SK-N-SH treated with all-trans-retinoic acid at 6 μM for 48 hours (cell line): ENCODE results near the gene TBCA.

Experiments used
- ARNTL ChIP-seq: fragments of 450-650 bp; formaldehyde crosslinking; IDR thresholded peaks from 2 replicates; pipeline ENCODE4 v1.5.0; 2020; ENCODE audit warnings: low read depth, mild to moderate bottlenecking, moderate library complexity, borderline replicate concordance
- BACH2 ChIP-seq: fragments of 250-450 bp; sonication (Bioruptor Pico); IDR thresholded peaks from 2 replicates; pipeline ENCODE4 v1.9.0; 2021; ENCODE audit warnings: mild to moderate bottlenecking, borderline replicate concordance
- RARB ChIP-seq: fragments of 250-450 bp; sonication (Bioruptor Pico); IDR thresholded peaks from 2 replicates; pipeline ENCODE4 v1.8.0; 2021; ENCODE audit warnings: mild to moderate bottlenecking, moderate library complexity
- TCF4 ChIP-seq: fragments of 250-450 bp; sonication (Bioruptor Pico); IDR thresholded peaks from 2 replicates; pipeline ENCODE4 v1.8.0; 2021; ENCODE audit warnings: mild to moderate bottlenecking, moderate library complexity, borderline replicate concordance
- ZFP3 ChIP-seq: fragments of 250-450 bp; sonication (Bioruptor Pico); IDR thresholded peaks from 2 replicates; pipeline ENCODE4 v1.5.0; 2020; ENCODE audit warnings: mild to moderate bottlenecking, moderate library complexity
- ZNF70 ChIP-seq: fragments of 450-650 bp; formaldehyde crosslinking; IDR thresholded peaks from 2 replicates; pipeline ENCODE4 v1.5.0; 2020; ENCODE audit warnings: mild to moderate bottlenecking, moderate library complexity
- TF ChIP-seq, protein P1 (sequence below): fragments of 250-450 bp; sonication (Bioruptor Pico); IDR thresholded peaks from 2 replicates; pipeline ENCODE4 v1.8.0; 2021; ENCODE audit warnings: low read depth, mild to moderate bottlenecking, moderate library complexity, borderline replicate concordance
- TF ChIP-seq, protein P2 (sequence below): fragments of 250-450 bp; sonication (Bioruptor Pico); IDR thresholded peaks from 2 replicates; pipeline ENCODE4 v1.8.0; 2020; ENCODE audit warnings: mild to moderate bottlenecking, moderate library complexity, borderline replicate concordance
- TF ChIP-seq, protein P3 (sequence below): fragments of 250-450 bp; sonication (Bioruptor Pico); IDR thresholded peaks from 2 replicates; pipeline ENCODE4 v1.5.1; 2020; ENCODE audit warnings: low read depth, mild to moderate bottlenecking, moderate library complexity

DNA sequence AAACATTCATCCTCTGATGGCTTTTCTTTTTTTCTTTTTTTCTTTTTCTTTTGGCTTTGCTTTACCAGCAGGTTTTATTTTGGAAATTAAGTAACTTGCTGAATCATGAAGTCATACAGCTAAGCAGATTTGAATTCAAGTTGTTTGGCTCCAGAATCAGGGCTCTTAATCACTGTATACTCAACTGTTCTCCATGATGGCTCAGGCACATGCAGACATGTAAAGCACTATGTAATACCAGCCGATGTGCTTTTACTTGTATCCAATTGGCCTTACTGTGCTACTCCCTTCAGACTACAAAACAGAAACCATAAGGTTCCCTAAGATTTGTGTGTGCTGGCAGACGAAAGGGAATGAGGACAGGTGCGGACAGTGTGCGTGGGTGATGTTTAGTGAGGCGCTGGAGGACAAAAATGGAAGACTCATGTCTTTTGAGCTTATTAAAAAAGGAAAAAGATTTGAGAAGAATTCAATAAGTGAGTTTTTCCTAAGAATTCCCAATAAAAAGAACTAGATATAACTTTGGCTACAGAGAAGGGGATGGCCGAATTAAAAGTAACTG is 92.9 kb downstream of the TBCA start:
- TF ChIP-seq, protein P1, sequence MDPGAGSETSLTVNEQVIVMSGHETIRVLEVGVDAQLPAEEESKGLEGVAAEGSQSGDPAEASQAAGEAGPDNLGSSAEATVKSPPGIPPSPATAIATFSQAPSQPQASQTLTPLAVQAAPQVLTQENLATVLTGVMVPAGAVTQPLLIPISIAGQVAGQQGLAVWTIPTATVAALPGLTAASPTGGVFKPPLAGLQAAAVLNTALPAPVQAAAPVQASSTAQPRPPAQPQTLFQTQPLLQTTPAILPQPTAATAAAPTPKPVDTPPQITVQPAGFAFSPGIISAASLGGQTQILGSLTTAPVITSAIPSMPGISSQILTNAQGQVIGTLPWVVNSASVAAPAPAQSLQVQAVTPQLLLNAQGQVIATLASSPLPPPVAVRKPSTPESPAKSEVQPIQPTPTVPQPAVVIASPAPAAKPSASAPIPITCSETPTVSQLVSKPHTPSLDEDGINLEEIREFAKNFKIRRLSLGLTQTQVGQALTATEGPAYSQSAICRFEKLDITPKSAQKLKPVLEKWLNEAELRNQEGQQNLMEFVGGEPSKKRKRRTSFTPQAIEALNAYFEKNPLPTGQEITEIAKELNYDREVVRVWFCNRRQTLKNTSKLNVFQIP (CRISPR knock-in tag): no peak
- TF ChIP-seq ZNF70 (CRISPR knock-in tag) (no peak), BACH2 (CRISPR knock-in tag) (no peak), ZFP3 (no peak), TCF4 (no peak), ARNTL (CRISPR knock-in tag) (no peak), RARB (CRISPR knock-in tag) (no peak)
- TF ChIP-seq, protein P2, sequence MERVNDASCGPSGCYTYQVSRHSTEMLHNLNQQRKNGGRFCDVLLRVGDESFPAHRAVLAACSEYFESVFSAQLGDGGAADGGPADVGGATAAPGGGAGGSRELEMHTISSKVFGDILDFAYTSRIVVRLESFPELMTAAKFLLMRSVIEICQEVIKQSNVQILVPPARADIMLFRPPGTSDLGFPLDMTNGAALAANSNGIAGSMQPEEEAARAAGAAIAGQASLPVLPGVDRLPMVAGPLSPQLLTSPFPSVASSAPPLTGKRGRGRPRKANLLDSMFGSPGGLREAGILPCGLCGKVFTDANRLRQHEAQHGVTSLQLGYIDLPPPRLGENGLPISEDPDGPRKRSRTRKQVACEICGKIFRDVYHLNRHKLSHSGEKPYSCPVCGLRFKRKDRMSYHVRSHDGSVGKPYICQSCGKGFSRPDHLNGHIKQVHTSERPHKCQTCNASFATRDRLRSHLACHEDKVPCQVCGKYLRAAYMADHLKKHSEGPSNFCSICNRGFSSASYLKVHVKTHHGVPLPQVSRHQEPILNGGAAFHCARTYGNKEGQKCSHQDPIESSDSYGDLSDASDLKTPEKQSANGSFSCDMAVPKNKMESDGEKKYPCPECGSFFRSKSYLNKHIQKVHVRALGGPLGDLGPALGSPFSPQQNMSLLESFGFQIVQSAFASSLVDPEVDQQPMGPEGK (CRISPR knock-in tag): no peak
- TF ChIP-seq, protein P3, sequence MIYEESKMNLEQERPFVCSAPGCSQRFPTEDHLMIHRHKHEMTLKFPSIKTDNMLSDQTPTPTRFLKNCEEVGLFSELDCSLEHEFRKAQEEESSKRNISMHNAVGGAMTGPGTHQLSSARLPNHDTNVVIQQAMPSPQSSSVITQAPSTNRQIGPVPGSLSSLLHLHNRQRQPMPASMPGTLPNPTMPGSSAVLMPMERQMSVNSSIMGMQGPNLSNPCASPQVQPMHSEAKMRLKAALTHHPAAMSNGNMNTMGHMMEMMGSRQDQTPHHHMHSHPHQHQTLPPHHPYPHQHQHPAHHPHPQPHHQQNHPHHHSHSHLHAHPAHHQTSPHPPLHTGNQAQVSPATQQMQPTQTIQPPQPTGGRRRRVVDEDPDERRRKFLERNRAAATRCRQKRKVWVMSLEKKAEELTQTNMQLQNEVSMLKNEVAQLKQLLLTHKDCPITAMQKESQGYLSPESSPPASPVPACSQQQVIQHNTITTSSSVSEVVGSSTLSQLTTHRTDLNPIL (CRISPR knock-in tag): no peak
